WTC11 (cell line): ENCODE results near the gene INPP5E.

Experiments
- CBFB ChIP-seq: sonication (generic); formaldehyde crosslinking; IDR thresholded peaks from 2 replicates; pipeline ENCODE4 v1.8.1; 2022; ENCODE audit warnings: mild to moderate bottlenecking, low read depth, missing genetic modification reagents
- CREM ChIP-seq: sonication (generic); formaldehyde crosslinking; IDR thresholded peaks from 2 replicates; pipeline ENCODE4 v1.8.1; 2022; ENCODE audit warnings: mild to moderate bottlenecking, missing genetic modification reagents, moderate library complexity
- CTCF ChIP-seq: fragments of 200-600 bp; IDR thresholded peaks from 2 replicates; pipeline ENCODE4 v1.8.0; 2022; ENCODE audit warnings: antibody characterized with exemption
- ESRRA ChIP-seq: sonication (generic); formaldehyde crosslinking; IDR thresholded peaks from 2 replicates; pipeline ENCODE4 v1.8.1; 2022; ENCODE audit warnings: mild to moderate bottlenecking, missing genetic modification reagents, borderline replicate concordance
- FOXJ3 ChIP-seq: sonication (generic); formaldehyde crosslinking; IDR thresholded peaks from 2 replicates; pipeline ENCODE4 v1.9.0; 2021; ENCODE audit warnings: missing genetic modification reagents, mild to moderate bottlenecking, borderline replicate concordance
- MAX ChIP-seq: sonication (generic); formaldehyde crosslinking; IDR thresholded peaks from 2 replicates; pipeline ENCODE4 v1.8.0; 2022; ENCODE audit warnings: mild to moderate bottlenecking, missing genetic modification reagents
- NFYB ChIP-seq: sonication (generic); formaldehyde crosslinking; conservative IDR thresholded peaks from 2 replicates; pipeline ENCODE4 v1.8.0; 2022; ENCODE audit warnings: low read depth, missing genetic modification reagents
- USF1 ChIP-seq: sonication (generic); formaldehyde crosslinking; IDR thresholded peaks from 2 replicates; pipeline ENCODE4 v1.8.0; 2022; ENCODE audit warnings: mild to moderate bottlenecking, missing genetic modification reagents
- ZNF232 ChIP-seq: sonication (generic); formaldehyde crosslinking; IDR thresholded peaks from 2 replicates; pipeline ENCODE4 v1.8.0; 2022; ENCODE audit warnings: mild to moderate bottlenecking, missing genetic modification reagents
- ZNF416 ChIP-seq: fragments of 250-450 bp; sonication (Bioruptor Pico); IDR thresholded peaks from 2 replicates; pipeline ENCODE4 v1.9.0; 2021; ENCODE audit warnings: mild to moderate bottlenecking, inconsistent platforms

- TF ChIP-seq CTCF (no peak), CREM (no peak), ESRRA (CRISPR knock-in tag) (no peak), MAX (CRISPR knock-in tag) (no peak), USF1 (no peak), NFYB (CRISPR knock-in tag) (no peak), ZNF416 (CRISPR knock-in tag) (no peak), ZNF232 (CRISPR knock-in tag) (no peak), FOXJ3 (CRISPR knock-in tag) (no peak), CBFB (CRISPR knock-in tag) (no peak)
These were observed 42.0 kb downstream of the INPP5E start for GRCh38 chr9:136397643-136398042.
